Spleen (tissue), 11 donors: ENCODE data around the gene LSMEM2. TPM values are rescaled to one million over a fixed set of nuclear protein-coding genes. Genes with fewer than 3 reads are reported as not detected.

Source experiments
- DNase-seq: peaks from one replicate; pipeline ENCODE4 v3.0.0-alpha.2; 2020
- H3K27ac ChIP-seq, 8 donors: fragments of 200-600 bp; sonication (generic) in 7 of 8; 1 replicate in 4 of 8; 2 replicates in 4 of 8; pipeline versions ENCODE4 v1.5.0 to v1.8.0; 2016 to 2021; ENCODE audit warnings: inconsistent platforms in 4 of 8, mild to moderate bottlenecking in 4 of 8, moderate library complexity in 1 of 8
- H3K27me3 ChIP-seq, 7 donors: fragments of 200-600 bp; sonication (generic) in 6 of 7; replicated peaks in 1 of 7; 1 replicate in 4 of 7; 2 replicates in 3 of 7; pipeline versions ENCODE4 v1.5.0 to v1.8.0; 2016 to 2021; ENCODE audit warnings: inconsistent platforms in 3 of 7, mild to moderate bottlenecking in 1 of 7
- H3K36me3 ChIP-seq, 6 donors: fragments of 200-600 bp; sonication (generic) in 5 of 6; 1 replicate in 4 of 6; 2 replicates in 2 of 6; pipeline versions ENCODE4 v1.5.0 to v1.8.0; 2016 to 2021; ENCODE audit warnings: inconsistent platforms in 2 of 6
- H3K4me1 ChIP-seq, 6 donors: fragments of 200-600 bp; sonication (generic) in 5 of 6; 1 replicate in 3 of 6; 2 replicates in 3 of 6; pipeline versions ENCODE4 v1.5.0 to v1.8.0; 2016 to 2021; ENCODE audit warnings: inconsistent platforms in 3 of 6
- H3K4me3 ChIP-seq, 8 donors: fragments of 200-600 bp; sonication (generic) in 7 of 8; 1 replicate in 4 of 8; 2 replicates in 4 of 8; pipeline versions ENCODE4 v1.5.0 to v1.8.0; 2016 to 2021; ENCODE audit warnings: inconsistent platforms in 4 of 8, mild to moderate bottlenecking in 4 of 8, moderate library complexity in 2 of 8
- H3K9me3 ChIP-seq, 8 donors: fragments of 200-600 bp; sonication (generic) in 7 of 8; 1 replicate in 4 of 8; 2 replicates in 4 of 8; pipeline versions ENCODE4 v1.5.0 to v1.8.0; 2016 to 2021; ENCODE audit warnings: inconsistent platforms in 4 of 8
- POLR2A ChIP-seq, 3 donors: fragments of 450-650 bp; IDR thresholded peaks; one replicate each; pipeline ENCODE4 v1.5.1; 2017; ENCODE audit warnings: antibody characterized with exemption in 3 of 3, mild to moderate bottlenecking in 1 of 3
- POLR2AphosphoS5 ChIP-seq, 3 donors: sonication (generic); formaldehyde crosslinking; IDR thresholded peaks; one replicate each; pipeline ENCODE4 v1.5.1; 2017; ENCODE audit warnings: antibody characterized with exemption in 3 of 3
- WGBS, 5 donors: extraction: QIAGEN DNeasy Blood & Tissue Kit in 3 of 5; methylation state at CpG; one replicate each; pipeline versions ENCODE4 v1.1.5 to v1.1.7; 2013 to 2018; 5-methylcytosine and 5-hydroxymethylcytosine counted together
- intact Hi-C: fragments of 100-400 bp; cut with DNase I; formaldehyde crosslinking; loops from one replicate; pipeline ENCODE4 v1.15.0; 2023; ENCODE audit warnings: low total_unique reads
- polyA plus RNA-seq, 3 donors: library from polyadenylated mRNA; stranded (reverse); fragments of 200-250 nt; gene quantifications; one replicate each; pipeline ENCODE4 v1.2.1, GENCODE V29; 2013
- total RNA-seq, 7 donors: library from RNA; depleted of rRNA in 3 of 7; stranded (reverse); fragments of >200 nt in 3 of 7; fragmentation: NEBNext Ultra II Directional in 4 of 7; extraction: Animal tissue kit (Norgen Biotek cat#: 25700) in 4 of 7; gene quantifications; one replicate each; pipeline versions ENCODE4 v1.1.0 to v1.2.1, GENCODE V29; 2016 to 2021
- TF ChIP-seq, protein P1 (sequence below), 11 experiments: fragments of 200-600 bp in 7 of 11; fragments of 450-650 bp in 4 of 11; sonication (generic) in 4 of 11; IDR thresholded peaks in 8 of 11; conservative IDR thresholded peaks in 3 of 11; 1 replicate in 7 of 11; 2 replicates in 4 of 11; pipeline versions ENCODE4 v1.4.0 to v1.8.0; 2016 to 2021; ENCODE audit warnings: antibody characterized with exemption in 11 of 11, inconsistent platforms in 4 of 11, mild to moderate bottlenecking in 1 of 11
- donor health status: healthy with polysubstance abuse.
- donor health status: DM: no; HTN: no; CAD: no; lungs with moderate emphysema.
- donor health status: DM: no; HTN: no; CAD: no.
- donor health status: Bipolar disorder and iron deficiency.
- donor health status: healthy.
- donor health status: DM: no; HTN: no; CAD: no.
- donor health status: DM: yes; HTN: yes; CAD: no.

LSMEM2 gene
- total and polyA plus RNA-seq, 10 donors: 0.06 to 0.46 (median 0.24) TPM; not detected in 6

DNA sequence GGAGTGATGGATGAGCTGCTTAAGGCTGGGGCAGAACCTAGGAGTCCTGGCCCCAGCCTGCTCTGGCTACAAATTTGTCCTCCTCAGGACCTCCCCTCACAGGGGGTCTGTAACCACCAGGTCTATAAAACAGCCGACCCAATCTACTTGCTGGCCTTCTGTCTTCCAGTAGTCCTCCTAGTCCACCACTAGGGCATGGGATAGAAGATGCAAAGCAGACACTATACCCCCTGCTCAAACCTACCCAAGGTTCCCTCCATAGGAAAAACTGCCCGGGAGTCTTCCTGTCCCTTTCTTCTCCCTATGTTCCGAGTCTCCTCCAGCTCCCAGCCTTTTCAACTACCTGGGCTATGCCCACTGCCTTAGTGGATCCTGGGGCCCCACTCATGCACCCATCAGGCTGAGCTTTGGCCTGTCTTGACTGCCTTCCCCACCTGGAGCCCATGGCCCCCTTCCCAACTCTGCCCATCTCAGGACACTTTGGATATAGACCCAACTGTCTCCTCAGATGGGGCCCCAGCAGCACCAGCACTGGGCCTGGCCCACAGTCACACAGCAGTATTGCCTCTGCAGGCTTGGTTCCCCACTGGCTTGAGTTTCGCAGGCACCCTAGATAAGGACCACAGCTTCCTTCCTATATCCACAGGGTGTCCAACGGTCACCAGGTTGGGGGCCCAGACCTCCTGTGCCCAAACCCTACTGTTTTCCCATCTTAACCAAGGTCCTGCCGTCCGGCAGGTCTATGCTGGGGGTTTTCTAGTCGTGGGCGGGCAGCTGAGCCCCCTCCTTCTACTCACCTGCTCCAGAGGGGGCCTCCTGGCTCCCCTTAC, 19.2 kb downstream of the LSMEM2 start:
- TF ChIP-seq, protein P1, sequence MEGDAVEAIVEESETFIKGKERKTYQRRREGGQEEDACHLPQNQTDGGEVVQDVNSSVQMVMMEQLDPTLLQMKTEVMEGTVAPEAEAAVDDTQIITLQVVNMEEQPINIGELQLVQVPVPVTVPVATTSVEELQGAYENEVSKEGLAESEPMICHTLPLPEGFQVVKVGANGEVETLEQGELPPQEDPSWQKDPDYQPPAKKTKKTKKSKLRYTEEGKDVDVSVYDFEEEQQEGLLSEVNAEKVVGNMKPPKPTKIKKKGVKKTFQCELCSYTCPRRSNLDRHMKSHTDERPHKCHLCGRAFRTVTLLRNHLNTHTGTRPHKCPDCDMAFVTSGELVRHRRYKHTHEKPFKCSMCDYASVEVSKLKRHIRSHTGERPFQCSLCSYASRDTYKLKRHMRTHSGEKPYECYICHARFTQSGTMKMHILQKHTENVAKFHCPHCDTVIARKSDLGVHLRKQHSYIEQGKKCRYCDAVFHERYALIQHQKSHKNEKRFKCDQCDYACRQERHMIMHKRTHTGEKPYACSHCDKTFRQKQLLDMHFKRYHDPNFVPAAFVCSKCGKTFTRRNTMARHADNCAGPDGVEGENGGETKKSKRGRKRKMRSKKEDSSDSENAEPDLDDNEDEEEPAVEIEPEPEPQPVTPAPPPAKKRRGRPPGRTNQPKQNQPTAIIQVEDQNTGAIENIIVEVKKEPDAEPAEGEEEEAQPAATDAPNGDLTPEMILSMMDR (IDR thresholded peaks at IDR 0.05 in 8 of 11, conservative IDR thresholded peaks at IDR 0.05 in 3 of 11): no peak
- no peak for TF ChIP-seq POLR2AphosphoS5 (IDR thresholded peaks at IDR 0.05)
- no peak for TF ChIP-seq POLR2A (IDR thresholded peaks at IDR 0.05)
- Histone ChIP-seq H3K36me3 (peaks cover 0 to 10% (median 0%) of the 10 kb centered on the region in 6 donors), H3K4me1 (peaks cover 19 to 60% (median 41%) of the 10 kb centered on the region in 6 donors), H3K27ac (peak overlapping the region; percentile 84 to 98 (median 94)), H3K27me3 (no peaks in the 10 kb centered on the region), H3K4me3 (peak overlapping the region; percentile 47 to 90 (median 60)), H3K9me3 (no peaks in the 10 kb centered on the region)
- peak; percentile 87 for DNase-seq
- 22 to 42% (median 32%) methylated on average over 9 of the region's 9 CpGs for whole genome bisulfite sequencing, 5 donors
- intact Hi-C loops: no loop called here

DNA sequence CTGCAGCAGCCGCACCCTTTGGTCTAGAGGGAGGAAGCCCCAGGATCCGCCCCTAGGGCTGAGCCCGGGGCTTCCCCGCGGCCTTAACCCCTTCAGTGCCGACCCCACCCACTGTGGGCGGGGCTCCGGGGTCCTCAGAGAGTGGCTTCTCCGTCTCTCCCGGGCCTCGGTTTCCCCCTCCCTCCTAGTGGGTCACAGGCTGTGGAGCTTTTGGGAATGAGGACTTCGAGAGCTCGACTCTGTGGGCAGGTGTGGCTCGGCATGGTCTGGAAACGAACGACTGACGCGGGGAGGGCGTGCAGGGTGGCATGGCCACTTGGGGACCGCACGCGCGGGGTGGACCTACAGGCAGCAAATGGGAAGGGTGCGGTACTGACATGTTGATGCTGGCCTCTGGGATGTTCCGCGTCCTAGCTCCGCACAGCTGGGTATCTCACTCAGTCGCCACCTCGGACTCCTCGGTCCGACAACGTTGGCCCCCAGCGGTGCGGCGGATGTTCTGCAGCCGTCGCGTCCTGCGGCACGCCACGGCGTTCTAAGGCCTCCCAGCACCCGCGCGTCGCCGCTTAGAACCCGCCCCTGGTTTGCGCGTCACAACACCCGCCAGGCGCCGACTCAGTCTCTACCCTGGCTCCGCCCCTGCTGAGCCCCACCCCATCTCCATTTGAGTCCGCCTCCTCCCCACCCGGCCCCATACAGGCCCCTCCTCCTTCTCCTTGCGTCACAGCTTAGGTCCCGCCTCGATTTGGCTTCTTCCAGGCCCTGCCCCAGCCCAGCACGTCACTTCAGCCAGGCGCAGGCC, 20.1 kb downstream of the LSMEM2 start, which contains the start of the genes HYAL3 and NAA80:
TSS of gene HYAL3 (minus strand) at position 570 of the 802 bp plus-strand sequence. CDS start 3,803 bp downstream, outside the sequence.
TSS of gene NAA80 (minus strand) at position 570 of the 802 bp plus-strand sequence. CDS start 1,942 bp downstream, outside the sequence.
- TF ChIP-seq POLR2A (IDR thresholded peaks at IDR 0.05): peak; percentile 69 to 91 (median 72)
- TF ChIP-seq POLR2AphosphoS5 (IDR thresholded peaks at IDR 0.05): peak; percentile 97 to 99 (median 98)
- TF ChIP-seq, protein P1 (IDR thresholded peaks at IDR 0.05 in 8 of 11, conservative IDR thresholded peaks at IDR 0.05 in 3 of 11): peak; percentile 38 to 80 (median 70)
- no peaks in the 10 kb centered on the region for H3K27me3 ChIP-seq
- H3K4me1 ChIP-seq: peaks cover 18 to 65% (median 42%) of the 10 kb centered on the region in 6 donors
- H3K27ac ChIP-seq: peak within 1 kb of the TSS; percentile 84 to 98 (median 94)
- WGBS, 5 donors: 0 to 1% (median 0%) methylated on average over 21 to 61 of the region's 61 CpGs
- peak; percentile 100 for DNase-seq
- H3K9me3 ChIP-seq: no peaks in the 10 kb centered on the region
- peak within 1 kb of the TSS; percentile 47 to 90 (median 60) for H3K4me3 ChIP-seq
- H3K36me3 ChIP-seq: peaks cover 0 to 10% (median 0%) of the 10 kb centered on the region in 6 donors
- intact Hi-C loops: no loop called here

DNA sequence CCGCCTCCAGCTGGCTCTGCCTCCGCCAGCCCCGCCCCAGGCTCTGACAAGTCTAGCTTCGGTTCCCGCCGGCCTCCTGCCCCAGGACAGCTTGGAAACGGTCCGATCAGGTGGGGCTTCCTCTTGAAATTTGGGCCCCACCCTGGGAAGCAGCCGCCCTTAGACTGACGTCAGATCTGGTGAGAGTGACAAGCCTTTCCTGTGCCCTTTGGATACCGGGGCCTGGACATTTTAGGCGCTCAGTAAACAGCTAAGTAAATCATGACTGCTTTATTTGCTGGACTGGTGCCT, 20.7 kb downstream of the LSMEM2 start:
- no peak for DNase-seq
- H3K4me1 ChIP-seq: peaks cover 18 to 69% (median 44%) of the 10 kb centered on the region in 6 donors
- WGBS, 5 donors: 1 to 3% (median 2%) methylated on average over 4 to 12 of the region's 12 CpGs
- H3K27me3 ChIP-seq: no peaks in the 10 kb centered on the region
- intact Hi-C loops: no loop called here
- peak overlapping the region in 7 of 8 donors; percentile 27 to 90 (median 61) for H3K4me3 ChIP-seq
- no peaks in the 10 kb centered on the region for H3K9me3 ChIP-seq
- H3K36me3 ChIP-seq: peaks cover 0 to 10% (median 0%) of the 10 kb centered on the region in 6 donors
- H3K27ac ChIP-seq: peak overlapping the region; percentile 31 to 98 (median 94)
- peak in 1 of 3 donors; percentile 23 for TF ChIP-seq POLR2A (IDR thresholded peaks at IDR 0.05)
- TF ChIP-seq, protein P1 (IDR thresholded peaks at IDR 0.05 in 8 of 11, conservative IDR thresholded peaks at IDR 0.05 in 3 of 11): no peak
